ENCODE results near the gene IGF2R. TPM values are rescaled to one million over a fixed set of nuclear protein-coding genes. Genes with fewer than 3 reads are reported as not detected.

The IGF2R gene
- total and polyA plus RNA-seq, 2 donors (not counting 1 experiment from before 2014, with no cell fraction given), result 9.5 to 53.3 TPM

DNA sequence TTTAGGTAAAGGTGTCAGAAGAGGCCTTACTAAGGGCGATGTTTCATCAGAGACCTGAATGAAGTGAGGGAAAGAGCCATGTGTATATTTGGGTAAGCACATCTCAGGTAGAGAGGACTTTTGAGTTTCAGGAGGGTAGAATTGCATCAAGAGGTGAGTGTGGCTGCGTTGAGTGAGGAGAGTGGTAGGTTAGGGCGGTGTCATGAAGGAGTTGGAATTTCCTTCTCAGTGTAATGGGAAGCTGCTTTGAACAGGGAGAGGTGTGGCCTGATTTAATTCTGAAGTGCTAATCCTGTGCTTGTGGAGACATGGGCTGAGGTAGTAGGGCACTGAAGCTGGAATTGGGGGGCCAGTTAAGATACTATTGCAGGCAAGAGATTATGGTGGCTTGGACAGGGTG lies 53.9 kb downstream of the IGF2R start:
- Histone ChIP-seq H3K27me3 (replicated peaks in 1 of 4; ENCODE audit: control extremely low read depth in 1 of 4, control insufficient read depth in 3 of 4, insufficient read depth in 4 of 4, low read length in 3 of 4) (no peaks in the 10 kb centered on the region), H4K20me1 (ENCODE audit: control insufficient read depth, insufficient read depth, low read length, poor library complexity, severe bottlenecking) (no peaks in the 10 kb centered on the region), H3K27ac (ENCODE audit: low read length in 2 of 2) (no peak overlapping the region), H3K4me3 (ENCODE audit: control extremely low read depth in 1 of 5, extremely low read depth in 1 of 5, insufficient read depth in 1 of 5, low read depth in 2 of 5, low read length in 4 of 5) (no peak overlapping the region), H3K79me2 (ENCODE audit: control insufficient read depth, insufficient read depth, low read length) (no peaks in the 10 kb centered on the region), H3K4me1 (ENCODE audit: control insufficient read depth in 2 of 2, insufficient read depth in 2 of 2, low read length in 2 of 2) (no peaks in the 10 kb centered on the region), H3K9me3 (ENCODE audit: control extremely low read depth in 1 of 3, control insufficient read depth in 2 of 3, insufficient read depth in 1 of 3, low read length in 2 of 3) (no peaks in the 10 kb centered on the region), H3K36me3 (replicated peaks in 1 of 2; ENCODE audit: control extremely low read depth in 1 of 2, control insufficient read depth in 1 of 2, extremely low read depth in 1 of 2, insufficient read depth in 2 of 2, low read length in 1 of 2) (peaks cover 3 to 33% of the 10 kb centered on the region in 2 experiments), H2AFZ (ENCODE audit: insufficient read depth, low read depth, low read length, poor library complexity, severe bottlenecking) (no peak overlapping the region), H3K4me2 (replicated peaks; ENCODE audit: low read depth, low read length, poor library complexity, severe bottlenecking) (no peak overlapping the region), H3K9ac (ENCODE audit: low read length) (no peak overlapping the region)
- H3K27me3 Mint-ChIP-seq, result no peaks in the 10 kb centered on the region
- intact Hi-C loops (cut with micrococcal nuclease), result no loop called here
- no peak for TF ChIP-seq EZH2 (IDR thresholded peaks at IDR 0.05; ENCODE audit: borderline replicate concordance, insufficient read depth, low read depth, low read length, poor library complexity, severe bottlenecking)
- no peak for TF ChIP-seq CTCF (IDR thresholded peaks at IDR 0.05)
- no peaks in the 10 kb centered on the region for H3K9me3 Mint-ChIP-seq (ENCODE audit: insufficient read depth)
- H3K4me3 Mint-ChIP-seq, result no peak overlapping the region
- ChIA-PET CTCF (no interaction called here), POLR2A (no interaction called here)
- no peak for ATAC-seq (ENCODE audit: low read depth)
- H3K27ac Mint-ChIP-seq, result no peak overlapping the region
- no peak for DNase-seq
- H3K4me1 Mint-ChIP-seq, result peaks cover 2% of the 10 kb centered on the region
- WGBS (ENCODE audit: insufficient coverage), result 98% methylated on average over 3 of the region's 3 CpGs

DNA sequence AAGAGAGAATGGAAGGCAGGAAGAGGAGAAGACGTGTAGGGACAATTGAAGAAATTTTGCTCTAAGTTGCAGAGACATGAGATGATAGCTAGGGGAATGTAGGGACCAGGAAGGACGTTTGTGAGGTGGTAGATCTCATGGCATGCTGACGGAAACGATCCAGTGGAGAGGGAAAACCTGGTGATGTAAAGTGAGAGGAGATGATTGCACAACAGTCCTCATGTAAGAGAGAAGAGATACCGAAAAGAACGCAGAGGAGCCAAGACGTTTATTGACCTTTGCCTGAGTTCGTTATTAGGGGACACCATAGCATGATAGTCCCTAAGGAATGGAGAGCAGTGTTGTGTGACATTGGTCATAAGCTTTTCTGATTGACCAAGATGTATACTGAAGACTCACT lies 55.3 kb downstream of the IGF2R start:
- WGBS (ENCODE audit: insufficient coverage), result 98% methylated on average over 5 of the region's 8 CpGs
- no peak overlapping the region for H3K27ac Mint-ChIP-seq
- H3K27ac ChIP-seq (ENCODE audit: low read length in 2 of 2), result no peak overlapping the region
- H3K4me2 ChIP-seq (replicated peaks; ENCODE audit: low read depth, low read length, poor library complexity, severe bottlenecking), result no peak overlapping the region
- no peak overlapping the region for H3K4me3 ChIP-seq (ENCODE audit: control extremely low read depth in 1 of 5, extremely low read depth in 1 of 5, insufficient read depth in 1 of 5, low read depth in 2 of 5, low read length in 4 of 5)
- H3K79me2 ChIP-seq (ENCODE audit: control insufficient read depth, insufficient read depth, low read length), result no peaks in the 10 kb centered on the region
- no peaks in the 10 kb centered on the region for H3K27me3 ChIP-seq (replicated peaks in 1 of 4; ENCODE audit: control extremely low read depth in 1 of 4, control insufficient read depth in 3 of 4, insufficient read depth in 4 of 4, low read length in 3 of 4)
- H3K27me3 Mint-ChIP-seq, result no peaks in the 10 kb centered on the region
- no peak overlapping the region for H3K4me3 Mint-ChIP-seq
- intact Hi-C loops (cut with micrococcal nuclease), result no loop called here
- H3K9me3 Mint-ChIP-seq (ENCODE audit: insufficient read depth), result no peaks in the 10 kb centered on the region
- H2AFZ ChIP-seq (ENCODE audit: insufficient read depth, low read depth, low read length, poor library complexity, severe bottlenecking), result no peak overlapping the region
- DNase-seq (no peak), ATAC-seq (ENCODE audit: low read depth) (no peak)
- no peak for TF ChIP-seq EZH2 (IDR thresholded peaks at IDR 0.05; ENCODE audit: borderline replicate concordance, insufficient read depth, low read depth, low read length, poor library complexity, severe bottlenecking)
- TF ChIP-seq CTCF (IDR thresholded peaks at IDR 0.05), result no peak
- no peaks in the 10 kb centered on the region for H3K9me3 ChIP-seq (ENCODE audit: control extremely low read depth in 1 of 3, control insufficient read depth in 2 of 3, insufficient read depth in 1 of 3, low read length in 2 of 3)
- peaks cover 5 to 11% of the 10 kb centered on the region in 2 donors for H3K4me1 ChIP-seq (ENCODE audit: control insufficient read depth in 2 of 2, insufficient read depth in 2 of 2, low read length in 2 of 2)
- no peak overlapping the region for H3K9ac ChIP-seq (ENCODE audit: low read length)
- POLR2A ChIA-PET, result no interaction called here
- peaks cover 3 to 40% of the 10 kb centered on the region in 2 experiments for H3K36me3 ChIP-seq (replicated peaks in 1 of 2; ENCODE audit: control extremely low read depth in 1 of 2, control insufficient read depth in 1 of 2, extremely low read depth in 1 of 2, insufficient read depth in 2 of 2, low read length in 1 of 2)
- no peaks in the 10 kb centered on the region for H4K20me1 ChIP-seq (ENCODE audit: control insufficient read depth, insufficient read depth, low read length, poor library complexity, severe bottlenecking)
- CTCF ChIA-PET, result no interaction called here
- H3K4me1 Mint-ChIP-seq, result peaks cover 10% of the 10 kb centered on the region
